HEK293T (cell line): ENCODE results near the gene ATG4A.

ENCODE experiments used
- CTCF ChIA-PET: fragments of 350-600 bp; formaldehyde crosslinking; extraction: SDS; loops from one replicate; lab custom pipeline; 2021; ENCODE audit warnings: antibody characterized with exemption, inconsistent platforms; lab: Yijun Ruan, JAX
- POLR2A ChIA-PET: fragments of 350-600 bp; formaldehyde crosslinking; extraction: SDS; loops from one replicate; lab custom pipeline; 2020; ENCODE audit warnings: antibody characterized with exemption, inconsistent platforms; lab: Yijun Ruan, JAX
- DNase-seq: peaks from one replicate; pipeline ENCODE4 v3.0.0; 2012; ENCODE audit warnings: mixed read lengths; ENCODE audit errors: extremely low spot score
- ELF4 ChIP-seq: fragments of 450-650 bp; IDR thresholded peaks from 2 replicates; pipeline ENCODE4 v1.6.1; 2017; ENCODE audit warnings: antibody characterized with exemption
- FOXA1 ChIP-seq: fragments of 450-650 bp; IDR thresholded peaks from 2 replicates; pipeline ENCODE4 v1.6.1; 2016; ENCODE audit warnings: mild to moderate bottlenecking
- FOXM1 ChIP-seq: fragments of 450-650 bp; IDR thresholded peaks from 2 replicates; pipeline ENCODE4 v1.6.1; 2017; ENCODE audit warnings: mild to moderate bottlenecking, borderline replicate concordance
- L3MBTL2 ChIP-seq: fragments of 450-650 bp; conservative IDR thresholded peaks from 2 replicates; pipeline ENCODE4 v1.6.1; 2016; ENCODE audit warnings: mild to moderate bottlenecking
- LEF1 ChIP-seq: fragments of 450-650 bp; IDR thresholded peaks from 2 replicates; pipeline ENCODE4 v1.6.1; 2017; ENCODE audit warnings: mild to moderate bottlenecking, borderline replicate concordance
- NFRKB ChIP-seq: fragments of 450-650 bp; IDR thresholded peaks from 2 replicates; pipeline ENCODE4 v1.6.1; 2016; ENCODE audit warnings: mild to moderate bottlenecking, moderate library complexity
- SP1 ChIP-seq: fragments of 450-650 bp; IDR thresholded peaks from 2 replicates; pipeline ENCODE4 v1.6.1; 2017
- SUZ12 ChIP-seq: fragments of 450-650 bp; IDR thresholded peaks from 2 replicates; pipeline ENCODE4 v1.6.1; 2016; ENCODE audit warnings: mild to moderate bottlenecking
- TARDBP ChIP-seq: fragments of 450-650 bp; IDR thresholded peaks from 2 replicates; pipeline ENCODE4 v1.6.1; 2016
- ZNF384 ChIP-seq: fragments of 450-650 bp; IDR thresholded peaks from 2 replicates; pipeline ENCODE4 v1.6.1; 2016

Gene ATG4A

DNA sequence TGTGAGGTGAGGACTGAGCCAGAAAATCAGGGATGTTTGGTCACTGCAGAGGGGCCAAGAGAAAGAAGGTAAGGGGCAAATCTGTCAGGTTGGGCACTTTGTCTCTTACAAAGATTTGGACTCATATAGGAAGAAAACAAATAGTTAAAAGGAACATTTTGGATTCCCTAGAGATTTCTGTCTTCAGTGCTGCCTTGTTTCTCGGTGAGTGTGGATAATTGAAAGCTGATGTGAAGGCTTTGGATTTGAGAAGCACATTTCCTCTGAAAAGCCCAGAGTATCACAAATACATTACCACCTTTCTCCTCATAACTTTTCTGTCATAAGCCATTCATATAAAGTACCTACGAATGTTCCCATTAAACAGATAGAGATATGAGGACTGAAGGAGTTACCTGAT, 107.5 kb downstream of the ATG4A start:
- TF ChIP-seq ZNF384, result no peak
- no peak for TF ChIP-seq SUZ12
- CTCF ChIA-PET, result interaction anchor here (1.2 kb wide), 1 partner anchor 25 kb away, joined by 7 read pairs; no protein-coding TSS in a partner anchor
- POLR2A ChIA-PET, result no interaction called here
- no peak for DNase-seq

DNA sequence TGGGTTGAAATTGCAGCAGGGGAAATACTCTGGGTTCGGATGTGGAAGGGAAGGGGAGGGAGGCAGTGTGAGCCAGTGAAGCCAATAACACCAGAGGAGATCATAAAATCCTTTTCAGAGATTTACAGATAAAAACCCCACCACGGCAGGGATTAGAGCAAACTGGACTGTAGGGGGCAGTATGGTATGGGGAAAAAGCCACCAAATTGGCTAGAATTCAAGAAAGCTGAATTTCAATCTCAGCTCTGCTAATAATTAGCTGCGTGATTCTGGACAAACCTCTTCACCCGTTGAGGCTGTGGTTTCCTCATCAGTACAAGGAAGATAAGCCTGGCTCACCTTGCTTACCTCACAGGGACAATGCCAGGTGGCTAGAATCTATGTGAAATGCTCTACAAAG, 108.1 kb downstream of the ATG4A start:
- peak; percentile 68 for DNase-seq
- ChIA-PET POLR2A (no interaction called here), CTCF (interaction anchor here (0.7 to 1.1 kb wide), 7 partner anchors 8 to 106 kb away, joined by 3 to 6 read pairs (median 4); no protein-coding TSS in a partner anchor)
- no peak for TF ChIP-seq FOXM1
- no peak for TF ChIP-seq LEF1
- no peak for TF ChIP-seq NFRKB

DNA sequence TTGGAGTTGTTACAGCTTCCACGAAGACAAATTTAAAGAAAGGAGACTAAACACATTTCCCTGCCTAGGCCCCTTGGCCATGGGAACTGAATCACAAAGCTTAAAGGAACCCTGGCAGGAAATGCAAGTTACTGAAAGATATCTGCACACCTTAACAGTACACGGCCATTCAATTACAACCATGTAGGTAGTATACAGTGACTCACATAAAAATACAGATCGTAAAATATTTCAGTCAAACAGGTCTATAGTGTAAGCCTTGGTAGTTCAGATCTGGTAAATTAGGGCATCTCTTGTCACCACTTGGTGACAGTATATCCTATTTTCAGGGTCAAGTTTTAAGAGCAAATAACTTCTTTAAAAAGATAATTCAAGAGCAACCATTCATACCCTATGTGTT, 112.0 kb downstream of the ATG4A start:
- POLR2A ChIA-PET, result no interaction called here
- DNase-seq, result no peak
- CTCF ChIA-PET, result no interaction called here
- no peak for TF ChIP-seq SP1
- no peak for TF ChIP-seq ELF4
- no peak for TF ChIP-seq LEF1
- TF ChIP-seq TARDBP, result no peak
- TF ChIP-seq FOXA1, result no peak
- TF ChIP-seq ZNF384, result no peak
- TF ChIP-seq L3MBTL2, result no peak
- no peak for TF ChIP-seq NFRKB
- TF ChIP-seq FOXM1, result no peak
